ENCODE data around the gene F8. TPM values are rescaled to one million over a fixed set of nuclear protein-coding genes. Genes with fewer than 3 reads are reported as not detected.
"Not testable (repeated sequence)": the region's sequence is repeated elsewhere in the genome, so short reads cannot be mapped to it uniquely, and the experiment has no call there.

F8 gene
- total RNA-seq, 1 donor from 2014 or later: 3.5 TPM

GRCh38 chrX:155023907-155024833, 1.6 kb upstream of the F8 start:
- TF ChIP-seq, protein P1, sequence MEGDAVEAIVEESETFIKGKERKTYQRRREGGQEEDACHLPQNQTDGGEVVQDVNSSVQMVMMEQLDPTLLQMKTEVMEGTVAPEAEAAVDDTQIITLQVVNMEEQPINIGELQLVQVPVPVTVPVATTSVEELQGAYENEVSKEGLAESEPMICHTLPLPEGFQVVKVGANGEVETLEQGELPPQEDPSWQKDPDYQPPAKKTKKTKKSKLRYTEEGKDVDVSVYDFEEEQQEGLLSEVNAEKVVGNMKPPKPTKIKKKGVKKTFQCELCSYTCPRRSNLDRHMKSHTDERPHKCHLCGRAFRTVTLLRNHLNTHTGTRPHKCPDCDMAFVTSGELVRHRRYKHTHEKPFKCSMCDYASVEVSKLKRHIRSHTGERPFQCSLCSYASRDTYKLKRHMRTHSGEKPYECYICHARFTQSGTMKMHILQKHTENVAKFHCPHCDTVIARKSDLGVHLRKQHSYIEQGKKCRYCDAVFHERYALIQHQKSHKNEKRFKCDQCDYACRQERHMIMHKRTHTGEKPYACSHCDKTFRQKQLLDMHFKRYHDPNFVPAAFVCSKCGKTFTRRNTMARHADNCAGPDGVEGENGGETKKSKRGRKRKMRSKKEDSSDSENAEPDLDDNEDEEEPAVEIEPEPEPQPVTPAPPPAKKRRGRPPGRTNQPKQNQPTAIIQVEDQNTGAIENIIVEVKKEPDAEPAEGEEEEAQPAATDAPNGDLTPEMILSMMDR (IDR thresholded peaks at IDR 0.05): no peak
- Mint-ChIP-seq H3K27ac (ENCODE audit: unreplicated experiment) (no peak overlapping the region), H3K4me1 (ENCODE audit: low read depth) (peaks cover 11% of the 10 kb centered on the region), H3K4me3 (ENCODE audit: unreplicated experiment) (no peak overlapping the region), H3K27me3 (ENCODE audit: low read depth) (peaks cover 2% of the 10 kb centered on the region), H3K36me3 (ENCODE audit: low read depth) (no peaks in the 10 kb centered on the region), H3K9me3 (ENCODE audit: low read depth) (peaks cover 2% of the 10 kb centered on the region)
- DNase-seq (ENCODE audit: low spot score): no peak

GRCh38 chrX:155020591-155020990, 1.9 kb downstream of the F8 start:
- Mint-ChIP-seq H3K27me3 (ENCODE audit: low read depth) (peaks cover 2% of the 10 kb centered on the region), H3K27ac (ENCODE audit: unreplicated experiment) (no peak overlapping the region), H3K4me1 (ENCODE audit: low read depth) (no peaks in the 10 kb centered on the region), H3K9me3 (ENCODE audit: low read depth) (peaks cover 2% of the 10 kb centered on the region), H3K36me3 (ENCODE audit: low read depth) (no peaks in the 10 kb centered on the region), H3K4me3 (ENCODE audit: unreplicated experiment) (no peak overlapping the region)
- no peak for DNase-seq (ENCODE audit: low spot score)
- TF ChIP-seq, protein P1 (IDR thresholded peaks at IDR 0.05): no peak

DNA sequence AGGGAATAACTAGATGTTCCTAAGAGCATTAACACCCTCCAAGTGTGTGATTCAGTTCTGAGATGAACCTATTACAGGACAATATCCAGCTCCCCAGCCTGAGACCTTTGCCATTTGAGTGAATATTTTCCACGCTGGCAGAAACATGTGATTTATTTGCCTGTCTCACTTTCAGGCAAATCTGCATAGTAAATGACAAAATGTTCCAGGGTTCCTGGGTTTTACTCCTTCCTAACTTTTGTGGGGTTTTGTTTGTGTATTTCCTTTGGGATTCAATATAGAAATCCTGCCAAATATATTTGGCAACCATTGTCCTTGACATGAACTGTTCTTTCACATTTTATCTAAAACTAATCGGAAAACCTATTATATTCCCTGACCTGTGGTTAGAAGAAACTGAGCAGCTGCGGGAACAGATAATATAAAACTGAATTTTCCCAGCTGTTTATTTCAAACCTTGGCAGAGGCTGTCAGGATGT, 12.5 kb downstream of the F8 start:
- TF ChIP-seq, protein P1 (IDR thresholded peaks at IDR 0.05): no peak
- DNase-seq (ENCODE audit: low spot score): no peak
- Mint-ChIP-seq H3K4me1 (ENCODE audit: low read depth) (no peaks in the 10 kb centered on the region), H3K27me3 (ENCODE audit: low read depth) (no peaks in the 10 kb centered on the region), H3K4me3 (ENCODE audit: unreplicated experiment) (no peak overlapping the region), H3K36me3 (ENCODE audit: low read depth) (no peaks in the 10 kb centered on the region), H3K27ac (ENCODE audit: unreplicated experiment) (no peak overlapping the region), H3K9me3 (ENCODE audit: low read depth) (peaks cover 11% of the 10 kb centered on the region)

- not testable (repeated sequence) for H3K36me3 Mint-ChIP-seq (ENCODE audit: low read depth); DNase-seq (ENCODE audit: low spot score); H3K27ac Mint-ChIP-seq (ENCODE audit: unreplicated experiment); H3K4me3 Mint-ChIP-seq (ENCODE audit: unreplicated experiment); H3K4me1 Mint-ChIP-seq (ENCODE audit: low read depth); H3K27me3 Mint-ChIP-seq (ENCODE audit: low read depth)
- peaks cover 21% of the 10 kb centered on the region for H3K9me3 Mint-ChIP-seq (ENCODE audit: low read depth)
Observed at GRCh38 chrX:155008578-155008977, 13.9 kb downstream of the F8 start.

- not testable (repeated sequence) for H3K27ac Mint-ChIP-seq (ENCODE audit: unreplicated experiment); H3K27me3 Mint-ChIP-seq (ENCODE audit: low read depth); H3K4me1 Mint-ChIP-seq (ENCODE audit: low read depth); DNase-seq (ENCODE audit: low spot score); H3K4me3 Mint-ChIP-seq (ENCODE audit: unreplicated experiment); H3K36me3 Mint-ChIP-seq (ENCODE audit: low read depth)
- peaks cover 29% of the 10 kb centered on the region for H3K9me3 Mint-ChIP-seq (ENCODE audit: low read depth)
Observed at GRCh38 chrX:155006913-155007671, 15.4 kb downstream of the F8 start.

DNA sequence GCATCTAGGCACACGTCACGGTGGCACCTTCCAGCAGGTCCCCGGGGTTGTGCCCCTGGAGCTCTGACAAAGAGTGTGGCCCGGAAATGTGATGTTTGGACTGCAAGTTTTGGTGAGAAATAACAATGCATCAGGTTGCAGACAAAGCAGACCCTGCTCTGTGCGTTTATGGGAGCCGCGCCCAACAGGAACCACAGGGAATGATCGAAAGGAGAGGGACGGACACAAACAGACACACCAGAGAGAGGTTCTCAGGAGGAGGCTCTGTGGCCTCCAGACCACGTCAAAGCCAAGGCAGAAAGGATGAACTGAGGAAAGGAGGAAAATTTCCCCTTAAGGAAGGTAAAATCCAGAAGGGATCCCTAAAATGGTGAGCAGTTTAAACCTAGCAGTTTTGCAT, 16.1 kb downstream of the F8 start:
- not testable (repeated sequence) for DNase-seq (ENCODE audit: low spot score); H3K27ac Mint-ChIP-seq (ENCODE audit: unreplicated experiment); H3K4me1 Mint-ChIP-seq (ENCODE audit: low read depth); H3K4me3 Mint-ChIP-seq (ENCODE audit: unreplicated experiment); H3K27me3 Mint-ChIP-seq (ENCODE audit: low read depth); H3K36me3 Mint-ChIP-seq (ENCODE audit: low read depth)
- H3K9me3 Mint-ChIP-seq (ENCODE audit: low read depth): peaks cover 26% of the 10 kb centered on the region
